Measurements from ENCODE around the gene PCK2.

GRCh38 chr14:24085215-24085614, 8.9 kb upstream of the PCK2 start:
- TF ChIP-seq POLR2A (IDR thresholded peaks at IDR 0.05; ENCODE audit: low read depth, low read length): no peak
- TF ChIP-seq POLR2AphosphoS5 (IDR thresholded peaks at IDR 0.05; ENCODE audit: low read depth, low read length): no peak
- no peak for TF ChIP-seq TAF1 (IDR thresholded peaks at IDR 0.05; ENCODE audit: borderline replicate concordance, low read depth, low read length)

All from GM12892 (cell line).